Panc1 (cell line): ENCODE results near the gene CD99.

Experiments
- CTCF ChIP-seq: fragments of 450-650 bp; IDR thresholded peaks from 2 replicates; pipeline ENCODE4 v1.5.1; 2017; ENCODE audit warnings: mild to moderate bottlenecking
- POLR2AphosphoS5 ChIP-seq: IDR thresholded peaks from 2 replicates; pipeline ENCODE4 v1.6.1; 2012; ENCODE audit warnings: mild to moderate bottlenecking, low read depth, low read length, moderate library complexity
- SIN3A ChIP-seq: IDR thresholded peaks from 2 replicates; pipeline ENCODE4 v1.6.1; 2012; ENCODE audit warnings: low read depth, mild to moderate bottlenecking, low read length, moderate library complexity, borderline replicate concordance; ENCODE audit not compliant: insufficient read depth

GRCh38 chrX:2699959-2700358 is 8.9 kb downstream of the CD99 start:
- TF ChIP-seq CTCF, result no peak
- TF ChIP-seq SIN3A, result no peak
- TF ChIP-seq POLR2AphosphoS5, result no peak
